CD1c-positive myeloid dendritic cell (primary cell): ENCODE data around the gene HS2ST1.
"Not testable (repeated sequence)": the region's sequence is repeated elsewhere in the genome, so short reads cannot be mapped to it uniquely, and the experiment has no call there.

ENCODE experiments used
- DNase-seq: peaks from one replicate; pipeline ENCODE4 v3.0.0-alpha.2; 2016; ENCODE audit errors: extremely low spot score

HS2ST1 gene

GRCh38 chr1:87064986-87065385, 150.6 kb downstream of the HS2ST1 start:
- no peak for DNase-seq

GRCh38 chr1:87066708-87067107, 152.3 kb downstream of the HS2ST1 start:
- not testable (repeated sequence) for DNase-seq

- no peak for DNase-seq
These were observed 158.0 kb downstream of the HS2ST1 start for GRCh38 chr1:87072411-87072810.

- DNase-seq, result no peak
These were observed 158.5 kb downstream of the HS2ST1 start for GRCh38 chr1:87072904-87073303.

GRCh38 chr1:87074001-87074795, 159.8 kb downstream of the HS2ST1 start:
- no peak for DNase-seq

GRCh38 chr1:87077959-87078639, 163.7 kb downstream of the HS2ST1 start:
- no peak for DNase-seq

GRCh38 chr1:87084244-87084836, 169.9 kb downstream of the HS2ST1 start:
- DNase-seq, result peak; percentile 66

- no peak for DNase-seq
These were observed 171.7 kb downstream of the HS2ST1 start for GRCh38 chr1:87086120-87086519.

- no peak for DNase-seq
These were observed 174.8 kb downstream of the HS2ST1 start for GRCh38 chr1:87089070-87089736.

- no peak for DNase-seq
These were observed 175.4 kb downstream of the HS2ST1 start for GRCh38 chr1:87089823-87090222.

- no peak for DNase-seq
These were observed 177.0 kb downstream of the HS2ST1 start for GRCh38 chr1:87091425-87091824.

GRCh38 chr1:87092846-87093245, 178.4 kb downstream of the HS2ST1 start:
- DNase-seq, result no peak

- DNase-seq, result no peak
These were observed 178.9 kb downstream of the HS2ST1 start for GRCh38 chr1:87093286-87093685.

GRCh38 chr1:87094238-87094637, 179.8 kb downstream of the HS2ST1 start:
- DNase-seq, result no peak

GRCh38 chr1:87100271-87100670, 185.8 kb downstream of the HS2ST1 start:
- DNase-seq, result no peak

- DNase-seq, result no peak
These were observed 188.6 kb downstream of the HS2ST1 start for GRCh38 chr1:87103074-87103473.

GRCh38 chr1:87104140-87104539, 189.7 kb downstream of the HS2ST1 start:
- DNase-seq, result no peak

- no peak for DNase-seq
These were observed 190.5 kb downstream of the HS2ST1 start for GRCh38 chr1:87104945-87105344.

GRCh38 chr1:87106144-87106543, 191.7 kb downstream of the HS2ST1 start:
- no peak for DNase-seq

- no peak for DNase-seq
These were observed 192.4 kb downstream of the HS2ST1 start for GRCh38 chr1:87106867-87107266.

- DNase-seq, result no peak
These were observed 193.8 kb downstream of the HS2ST1 start for GRCh38 chr1:87108228-87108627.

- DNase-seq, result no peak
These were observed 194.5 kb downstream of the HS2ST1 start for GRCh38 chr1:87108814-87109411.
